MM.1S (cell line): ENCODE data around the gene GPR149.

Experiments used
- DNase-seq: peaks from one replicate; pipeline ENCODE4 v3.0.0-alpha.2; 2015
- H2AFZ ChIP-seq: fragments of 300-600 bp; sonication (generic); 2 replicates; pipeline ENCODE4 v1.6.0; 2016; ENCODE audit warnings: antibody characterized with exemption, low read length
- H3F3A ChIP-seq: fragments of 300-600 bp; sonication (generic); 2 replicates; pipeline ENCODE4 v1.6.1; 2016; ENCODE audit warnings: mild to moderate bottlenecking, antibody characterized with exemption, low read length, moderate library complexity, mixed read lengths; ENCODE audit not compliant: insufficient read depth
- H3K27ac ChIP-seq: fragments of 300-600 bp; sonication (generic); 2 replicates; pipeline ENCODE4 v1.5.1; 2016; ENCODE audit warnings: mild to moderate bottlenecking, low read length
- H3K27me3 ChIP-seq: fragments of 300-600 bp; sonication (generic); replicated peaks from 2 replicates; pipeline ENCODE4 v1.6.0; 2016; ENCODE audit warnings: low read length; ENCODE audit not compliant: insufficient read depth
- H3K36me3 ChIP-seq: fragments of 300-600 bp; sonication (generic); replicated peaks from 2 replicates; pipeline ENCODE4 v1.6.1; 2016; ENCODE audit warnings: mild to moderate bottlenecking, low read length, mixed read lengths; ENCODE audit not compliant: insufficient read depth
- H3K4me1 ChIP-seq: fragments of 300-600 bp; sonication (generic); 2 replicates; pipeline ENCODE4 v1.6.1; 2016; ENCODE audit warnings: low read length, mixed read lengths
- H3K4me2 ChIP-seq: fragments of 300-600 bp; sonication (generic); 2 replicates; pipeline ENCODE4 v1.6.0; 2016; ENCODE audit warnings: low read depth, low read length
- H3K4me3 ChIP-seq: fragments of 300-600 bp; sonication (generic); 2 replicates; pipeline ENCODE4 v1.5.1; 2016; ENCODE audit warnings: low read length, mixed read lengths
- H3K79me2 ChIP-seq: fragments of 300-600 bp; sonication (generic); 2 replicates; pipeline ENCODE4 v1.6.1; 2016; ENCODE audit warnings: mixed run types, low read length, mixed read lengths
- H3K9ac ChIP-seq: fragments of 300-600 bp; sonication (generic); 2 replicates; pipeline ENCODE4 v1.6.1; 2016; ENCODE audit warnings: low read length, mixed read lengths
- H3K9me2 ChIP-seq: fragments of 300-600 bp; sonication (generic); replicated peaks from 2 replicates; pipeline ENCODE4 v1.6.1; 2016; ENCODE audit warnings: mild to moderate bottlenecking, low read length, mixed read lengths; ENCODE audit not compliant: insufficient read depth
- H3K9me3 ChIP-seq: fragments of 300-600 bp; sonication (generic); replicated peaks from 2 replicates; pipeline ENCODE4 v1.6.1; 2016; ENCODE audit warnings: mild to moderate bottlenecking, low read length, mixed read lengths; ENCODE audit not compliant: insufficient read depth
- H4K20me1 ChIP-seq: fragments of 300-600 bp; sonication (generic); 2 replicates; pipeline ENCODE4 v1.6.1; 2016; ENCODE audit warnings: mild to moderate bottlenecking, low read length, moderate library complexity, mixed read lengths; ENCODE audit not compliant: insufficient read depth
- CTCF ChIP-seq: fragments of 300-600 bp; sonication (generic); IDR thresholded peaks from 2 replicates; pipeline ENCODE4 v1.5.1; 2016; ENCODE audit warnings: antibody characterized with exemption, low read length, mixed read lengths
- EZH2 ChIP-seq: fragments of 300-600 bp; sonication (generic); optimal IDR thresholded peaks from 2 replicates; pipeline ENCODE3; 2017; ENCODE audit warnings: low read depth, mild to moderate bottlenecking, antibody characterized with exemption, low read length, mixed read lengths
- EZH2phosphoT487 ChIP-seq: fragments of 300-600 bp; sonication (generic); IDR thresholded peaks from 2 replicates; pipeline ENCODE4 v1.6.1; 2018; ENCODE audit warnings: antibody characterized with exemption, low read length

The GPR149 gene

GRCh38 chr3:154384479-154384878 lies 45.5 kb downstream of the GPR149 start:
- H3K27me3 ChIP-seq: no peaks in the 10 kb centered on the region
- no peak overlapping the region for H2AFZ ChIP-seq
- H3K79me2 ChIP-seq: no peaks in the 10 kb centered on the region
- no peaks in the 10 kb centered on the region for H3K4me1 ChIP-seq
- DNase-seq: no peak
- H3K9ac ChIP-seq: no peak overlapping the region
- H3F3A ChIP-seq: no peaks in the 10 kb centered on the region
- no peaks in the 10 kb centered on the region for H3K9me3 ChIP-seq
- no peak overlapping the region for H3K27ac ChIP-seq
- H3K36me3 ChIP-seq: no peaks in the 10 kb centered on the region
- no peaks in the 10 kb centered on the region for H3K9me2 ChIP-seq
- no peaks in the 10 kb centered on the region for H4K20me1 ChIP-seq
- no peak for TF ChIP-seq EZH2
- TF ChIP-seq EZH2phosphoT487: no peak
- no peak for TF ChIP-seq CTCF
- no peak overlapping the region for H3K4me2 ChIP-seq
- H3K4me3 ChIP-seq: no peak overlapping the region

GRCh38 chr3:154378311-154378710 lies 51.7 kb downstream of the GPR149 start:
- DNase-seq: no peak
- Histone ChIP-seq H4K20me1 (no peaks in the 10 kb centered on the region), H3K9me3 (no peaks in the 10 kb centered on the region), H3F3A (no peaks in the 10 kb centered on the region), H2AFZ (no peak overlapping the region), H3K9me2 (no peaks in the 10 kb centered on the region), H3K9ac (no peak overlapping the region), H3K4me1 (no peaks in the 10 kb centered on the region), H3K36me3 (no peaks in the 10 kb centered on the region), H3K79me2 (no peaks in the 10 kb centered on the region), H3K4me2 (no peak overlapping the region), H3K27ac (no peak overlapping the region), H3K27me3 (no peaks in the 10 kb centered on the region), H3K4me3 (no peak overlapping the region)
- TF ChIP-seq EZH2phosphoT487 (no peak), CTCF (no peak), EZH2 (no peak)

- Histone ChIP-seq H3K27me3 (no peaks in the 10 kb centered on the region), H3F3A (no peaks in the 10 kb centered on the region), H3K9ac (no peak overlapping the region), H3K79me2 (no peaks in the 10 kb centered on the region), H2AFZ (no peak overlapping the region), H3K36me3 (no peaks in the 10 kb centered on the region), H3K4me1 (no peaks in the 10 kb centered on the region), H3K9me3 (no peaks in the 10 kb centered on the region), H4K20me1 (no peaks in the 10 kb centered on the region), H3K4me3 (no peak overlapping the region), H3K4me2 (no peak overlapping the region), H3K9me2 (no peaks in the 10 kb centered on the region), H3K27ac (no peak overlapping the region)
- TF ChIP-seq EZH2phosphoT487: no peak
- TF ChIP-seq CTCF: no peak
- no peak for TF ChIP-seq EZH2
- no peak for DNase-seq
Measured at GRCh38 chr3:154367221-154367620, 62.8 kb downstream of the GPR149 start.

- Histone ChIP-seq H3K27ac (no peak overlapping the region), H3K4me3 (no peak overlapping the region), H3K27me3 (no peaks in the 10 kb centered on the region), H2AFZ (no peak overlapping the region), H4K20me1 (no peaks in the 10 kb centered on the region), H3F3A (no peaks in the 10 kb centered on the region), H3K79me2 (no peaks in the 10 kb centered on the region), H3K9me3 (no peaks in the 10 kb centered on the region), H3K4me1 (no peaks in the 10 kb centered on the region), H3K36me3 (no peaks in the 10 kb centered on the region), H3K9me2 (no peaks in the 10 kb centered on the region), H3K9ac (no peak overlapping the region), H3K4me2 (no peak overlapping the region)
- no peak for TF ChIP-seq EZH2
- TF ChIP-seq CTCF: no peak
- TF ChIP-seq EZH2phosphoT487: no peak
- DNase-seq: no peak
Measured at GRCh38 chr3:154364849-154365248, 65.1 kb downstream of the GPR149 start.
